Heart right ventricle (tissue), 16 donors: Measurements from ENCODE around the gene RIMBP2. TPM values are rescaled to one million over a fixed set of nuclear protein-coding genes. Genes with fewer than 3 reads are reported as not detected.

Source experiments
- ATAC-seq, 8 donors: fragments of 200-7000 bp; cut with Tn5 transposase; one replicate each; pipeline ENCODE4 v1.9.1; 2020; ENCODE audit warnings: mild to moderate bottlenecking in 8 of 8, moderate library complexity in 8 of 8, moderate number of reproducible peaks in 1 of 8
- DNase-seq, 2 donors: peaks; one replicate each; pipeline ENCODE4 v3.0.0-alpha.2; 2020
- H3K27ac ChIP-seq, 10 donors: fragments of 200-600 bp; sonication (generic) in 2 of 10; one replicate each; pipeline versions ENCODE4 v1.5.0 to v1.8.0; 2020 to 2022; ENCODE audit warnings: mild to moderate bottlenecking in 3 of 10
- H3K27me3 ChIP-seq, 7 donors: fragments of 200-600 bp; one replicate each; pipeline ENCODE4 v1.8.0; 2021 to 2022; ENCODE audit warnings: mild to moderate bottlenecking in 2 of 7
- H3K36me3 ChIP-seq, 9 donors: fragments of 200-600 bp; sonication (generic) in 1 of 9; one replicate each; pipeline versions ENCODE4 v1.5.0 to v1.8.0; 2020 to 2022; ENCODE audit warnings: mild to moderate bottlenecking in 2 of 9
- H3K4me1 ChIP-seq, 9 donors: fragments of 200-600 bp; sonication (generic) in 1 of 9; one replicate each; pipeline versions ENCODE4 v1.5.0 to v1.8.0; 2020 to 2022; ENCODE audit warnings: mild to moderate bottlenecking in 4 of 9
- H3K4me3 ChIP-seq, 10 donors: fragments of 200-600 bp; sonication (generic) in 2 of 10; one replicate each; pipeline versions ENCODE4 v1.5.0 to v1.8.0; 2020 to 2022; ENCODE audit warnings: mild to moderate bottlenecking in 7 of 10, moderate library complexity in 2 of 10
- H3K9me3 ChIP-seq, 11 donors: fragments of 200-600 bp in 10 of 11; sonication (generic) in 2 of 11; one replicate each; pipeline versions ENCODE4 v1.5.0 to v1.8.0; 2013 to 2022; ENCODE audit warnings: mild to moderate bottlenecking in 2 of 11, control low read depth in 1 of 11, moderate library complexity in 1 of 11
- CTCF ChIP-seq, 9 donors: fragments of 200-600 bp; sonication (generic) in 2 of 9; IDR thresholded peaks; one replicate each; pipeline versions ENCODE4 v1.5.0 to v1.8.0; 2021 to 2022; ENCODE audit warnings: antibody characterized with exemption in 9 of 9, mild to moderate bottlenecking in 5 of 9, moderate library complexity in 1 of 9
- WGBS, 2 donors: extraction: QIAGEN DNeasy Blood & Tissue Kit; methylation state at CpG; one replicate each; pipeline ENCODE4 v1.1.7; 2013; ENCODE audit warnings: inconsistent platforms in 1 of 2; 5-methylcytosine and 5-hydroxymethylcytosine counted together
- intact Hi-C, 10 donors: fragments of 100-400 bp; cut with DNase I; formaldehyde crosslinking; loops; one replicate each; pipeline versions ENCODE4 v1.11.1 to v1.14.2; 2022
- polyA plus RNA-seq, 2 donors: library from polyadenylated mRNA; stranded (reverse); fragments of 200-250 nt; gene quantifications; one replicate each; pipeline ENCODE4 v1.2.3, GENCODE V29; 2013
- total RNA-seq, 10 donors: library from RNA; stranded (reverse); fragmentation: NEBNext Ultra II Directional in 3 of 10; extraction: Animal tissue kit (Norgen Biotek cat#: 25700) in 3 of 10; gene quantifications; one replicate each; pipeline versions ENCODE4 v1.2.1 to v1.2.4, GENCODE V29; 2021 to 2023
- donor health status: Arrhythmogenic right ventricular cardiomyopathy.
- donor health status: ischemic (EF 13 %, LVEDD 7.1; RV severe dilation, severe dysfunction).
- donor health status: healthy with polysubstance abuse.
- donor health status: DM: no; HTN: yes; CAD: no.
- donor health status: DM: no; HTN: no; CAD: no.
- donor health status: ischemic (EF 25% LVEDD 6.9; RV normal size, moderate dysfunction).
- donor health status: ischemic (EF 25% LVEDD 5.7; RV mildly dilated, moderate dysfunction).
- donor health status: healthy.
- donor health status: DM: yes; HTN: yes; CAD: no.
- donor health status: Ischemic cardiomyopathy.
- donor health status: ischemic (EF 35%, LVEDD 5.7; RV mildly dilated, moderate dysfunction).
- donor health status: nonischemic (EF 11% LVEDD 7.7; RV severe dilation, severe dysfunction).
- donor health status: DM: yes; HTN: yes; CAD: no.
- donor health status: PGD.
- donor health status: ischemic (EF 29% LVEDD 5.4; RV normal size, mild dysfunction).
- donor health status: nonischemic (EF 23%, LVEDD 6.1; RV moderate dilation, normal function).

RIMBP2 gene
- total and polyA plus RNA-seq, 12 donors = 0.01 to 0.17 (median 0.05) TPM; not detected in 9

- H3K27me3 ChIP-seq = peaks cover 0 to 61% (median 40%) of the 10 kb centered on the region in 7 donors
- no peaks in the 10 kb centered on the region for H3K9me3 ChIP-seq
- no peaks in the 10 kb centered on the region for H3K36me3 ChIP-seq
- intact Hi-C loops = no loop called here
- TF ChIP-seq CTCF (IDR thresholded peaks at IDR 0.05) = no peak
- 85 to 86% methylated on average over 26 of the region's 26 CpGs for WGBS, 2 donors
- H3K27ac ChIP-seq = no peak overlapping the region
- DNase-seq = no peak
- no peak for ATAC-seq
- no peak overlapping the region for H3K4me3 ChIP-seq
- peaks cover 0 to 4% (median 0%) of the 10 kb centered on the region in 9 donors for H3K4me1 ChIP-seq
Measured at GRCh38 chr12:130483616-130484180, 232.4 kb downstream of the RIMBP2 start.

GRCh38 chr12:130482448-130482847 lies 233.7 kb downstream of the RIMBP2 start:
- no peaks in the 10 kb centered on the region for H3K4me1 ChIP-seq
- H3K36me3 ChIP-seq = no peaks in the 10 kb centered on the region
- intact Hi-C loops = no loop called here
- no peak for TF ChIP-seq CTCF (IDR thresholded peaks at IDR 0.05)
- no peaks in the 10 kb centered on the region for H3K9me3 ChIP-seq
- DNase-seq = no peak
- H3K27me3 ChIP-seq = peaks cover 0 to 60% (median 41%) of the 10 kb centered on the region in 7 donors
- no peak overlapping the region for H3K27ac ChIP-seq
- 29 to 35% methylated on average over 3 of the region's 3 CpGs for WGBS, 2 donors
- no peak overlapping the region for H3K4me3 ChIP-seq
- no peak for ATAC-seq

GRCh38 chr12:130481392-130481879 lies 234.7 kb downstream of the RIMBP2 start:
- intact Hi-C loops = no loop called here
- no peak overlapping the region for H3K4me3 ChIP-seq
- ATAC-seq (no peak), DNase-seq (no peak)
- peaks cover 0 to 60% (median 41%) of the 10 kb centered on the region in 7 donors for H3K27me3 ChIP-seq
- 73 to 76% methylated on average over 17 of the region's 17 CpGs for WGBS, 2 donors
- TF ChIP-seq CTCF (IDR thresholded peaks at IDR 0.05) = no peak
- H3K4me1 ChIP-seq = no peaks in the 10 kb centered on the region
- no peaks in the 10 kb centered on the region for H3K36me3 ChIP-seq
- no peaks in the 10 kb centered on the region for H3K9me3 ChIP-seq
- H3K27ac ChIP-seq = no peak overlapping the region

GRCh38 chr12:130480887-130481286 lies 235.2 kb downstream of the RIMBP2 start:
- H3K27me3 ChIP-seq = peaks cover 0 to 60% (median 41%) of the 10 kb centered on the region in 7 donors

More at GRCh38 chr12:130480887-130481286, 235.2 kb downstream of the RIMBP2 start:
- H3K9me3 ChIP-seq = no peaks in the 10 kb centered on the region
- ATAC-seq = no peak
- intact Hi-C loops = no loop called here
- TF ChIP-seq CTCF (IDR thresholded peaks at IDR 0.05) = no peak
- H3K4me3 ChIP-seq = no peak overlapping the region
- 61 to 66% methylated on average over 14 of the region's 14 CpGs for WGBS, 2 donors
- H3K36me3 ChIP-seq = no peaks in the 10 kb centered on the region
- no peak for DNase-seq
- no peak overlapping the region for H3K27ac ChIP-seq
- H3K4me1 ChIP-seq = no peaks in the 10 kb centered on the region
